Small intestine (tissue), 7 donors: ENCODE measurements around the gene ODR4. TPM values are rescaled to one million over a fixed set of nuclear protein-coding genes. Genes with fewer than 3 reads are reported as not detected.
"Not testable (repeated sequence)": the region's sequence is repeated elsewhere in the genome, so short reads cannot be mapped to it uniquely, and the experiment has no call there.

Experiments
- DNase-seq, 2 donors: peaks; one replicate each; pipeline versions ENCODE4 v3.0.0 to v3.0.0-alpha.2; 2013
- FAIRE-seq: peaks from 2 replicates; lab custom pipeline; 2012; peaks lifted over from hg19 to GRCh38; lab: Jason Lieb, UNC
- H3K27ac ChIP-seq, 3 donors: one replicate each; pipeline ENCODE4 v1.5.1; 2013; ENCODE audit warnings: low read length in 2 of 3, mild to moderate bottlenecking in 2 of 3, control low read depth in 1 of 3, inconsistent platforms in 1 of 3, low read depth in 1 of 3, moderate library complexity in 1 of 3
- H3K27me3 ChIP-seq, 3 donors: one replicate each; pipeline ENCODE4 v1.6.1; 2013; ENCODE audit warnings: low read length in 3 of 3, inconsistent platforms in 1 of 3; ENCODE audit not compliant: control insufficient read depth in 3 of 3, insufficient read depth in 3 of 3
- H3K36me3 ChIP-seq, 3 donors: one replicate each; pipeline ENCODE4 v1.6.1; 2013; ENCODE audit warnings: low read length in 3 of 3, inconsistent platforms in 1 of 3, low read depth in 1 of 3, mild to moderate bottlenecking in 1 of 3, moderate library complexity in 1 of 3; ENCODE audit not compliant: control insufficient read depth in 3 of 3, insufficient read depth in 2 of 3
- H3K4me1 ChIP-seq, 3 donors: one replicate each; pipeline ENCODE4 v1.6.1; 2013; ENCODE audit warnings: low read length in 2 of 3, inconsistent platforms in 1 of 3, low read depth in 1 of 3, mild to moderate bottlenecking in 1 of 3, moderate library complexity in 1 of 3; ENCODE audit not compliant: control insufficient read depth in 3 of 3, insufficient read depth in 2 of 3
- H3K4me3 ChIP-seq, 3 donors: one replicate each; pipeline ENCODE4 v1.5.1; 2013; ENCODE audit warnings: low read length in 3 of 3, control low read depth in 1 of 3, inconsistent platforms in 1 of 3, low read depth in 1 of 3, mild to moderate bottlenecking in 1 of 3, moderate library complexity in 1 of 3
- H3K9me3 ChIP-seq, 2 donors: one replicate each; pipeline ENCODE4 v1.6.1; 2013; ENCODE audit warnings: low read depth in 1 of 2, low read length in 1 of 2; ENCODE audit not compliant: control insufficient read depth in 2 of 2, insufficient read depth in 1 of 2
- WGBS, 3 donors: extraction: QIAGEN DNeasy Blood & Tissue Kit; methylation state at CpG; one replicate each; pipeline ENCODE4 v1.1.7; 2013; 5-methylcytosine and 5-hydroxymethylcytosine counted together
- polyA plus RNA-seq, 4 donors: library from polyadenylated mRNA; stranded (reverse) in 3 of 4; unstranded in 1 of 4; fragments of 200-250 nt in 3 of 4; fragments of 120-200 nt in 1 of 4; gene quantifications; one replicate each; pipeline versions ENCODE4 v1.2.1 to v1.2.3, GENCODE V29; 2013
- donor health status: healthy with polysubstance abuse.
- donor health status: control.
- donor health status: control.
- donor health status: Bipolar disorder and iron deficiency.
- donor health status: healthy.

Gene ODR4
- polyA plus RNA-seq, 4 donors: 6.5 to 25.3 (median 12.0) TPM

GRCh38 chr1:186374303-186375151, 1.1 kb upstream of the ODR4 start:
- peak overlapping the region; percentile 95 to 99 (median 99) for H3K27ac ChIP-seq
- H3K27me3 ChIP-seq: no peaks in the 10 kb centered on the region
- peaks cover 2 to 4% (median 3%) of the 10 kb centered on the region in 3 donors for H3K4me1 ChIP-seq
- DNase-seq (peak; percentile 48 to 51), FAIRE-seq (no peak)
- H3K36me3 ChIP-seq: peaks cover 0 to 6% (median under 1%) of the 10 kb centered on the region in 3 donors
- no peaks in the 10 kb centered on the region for H3K9me3 ChIP-seq
- WGBS, 3 donors: 0% methylated on average over 37 of the region's 37 CpGs
- peak overlapping the region; percentile 73 to 80 (median 74) for H3K4me3 ChIP-seq

- WGBS, 3 donors: 0% methylated on average over 12 of the region's 12 CpGs
These were observed 286 bp downstream of the ODR4 start for GRCh38 chr1:186375929-186376319.

GRCh38 chr1:186386725-186387383, 11.2 kb downstream of the ODR4 start:
- Histone ChIP-seq H3K27ac (no peak overlapping the region), H3K4me1 (no peaks in the 10 kb centered on the region), H3K4me3 (no peak overlapping the region), H3K9me3 (no peaks in the 10 kb centered on the region), H3K27me3 (no peaks in the 10 kb centered on the region), H3K36me3 (peaks cover 0 to 18% (median 6%) of the 10 kb centered on the region in 3 donors)
- no peak for DNase-seq
- WGBS, 3 donors: 93 to 98% (median 97%) methylated on average over 3 of the region's 3 CpGs
- FAIRE-seq: no peak

More at GRCh38 chr1:186375929-186376319, 286 bp downstream of the ODR4 start:
- H3K4me3 ChIP-seq: peak overlapping the region; percentile 53 to 80 (median 74)
- no peak for FAIRE-seq
- H3K36me3 ChIP-seq: peaks cover 0 to 6% (median 2%) of the 10 kb centered on the region in 3 donors
- H3K27ac ChIP-seq: peak overlapping the region; percentile 95 to 99 (median 99)
- no peak for DNase-seq
- no peaks in the 10 kb centered on the region for H3K27me3 ChIP-seq
- no peaks in the 10 kb centered on the region for H3K9me3 ChIP-seq
- H3K4me1 ChIP-seq: peaks cover 2 to 4% (median 3%) of the 10 kb centered on the region in 3 donors

- FAIRE-seq: peak; percentile 77
- H3K27ac ChIP-seq: no peak overlapping the region
- H3K4me1 ChIP-seq: no peaks in the 10 kb centered on the region
- no peak for DNase-seq
- H3K36me3 ChIP-seq: peaks cover 0 to 16% (median 7%) of the 10 kb centered on the region in 3 donors
- no peaks in the 10 kb centered on the region for H3K9me3 ChIP-seq
- WGBS, 3 donors: 98 to 100% (median 100%) methylated on average over 1 of the region's 1 CpG
- no peaks in the 10 kb centered on the region for H3K27me3 ChIP-seq
- no peak overlapping the region for H3K4me3 ChIP-seq
These were observed 15.3 kb downstream of the ODR4 start for GRCh38 chr1:186390925-186391324.

GRCh38 chr1:186391841-186392240, 16.2 kb downstream of the ODR4 start:
- Histone ChIP-seq H3K27ac (no peak overlapping the region), H3K36me3 (peaks cover 0 to 20% (median 8%) of the 10 kb centered on the region in 3 donors)
- WGBS, 3 donors: 87 to 95% (median 94%) methylated on average over 4 of the region's 4 CpGs

GRCh38 chr1:186392711-186393110, 17.1 kb downstream of the ODR4 start:
- peaks cover 0 to 20% (median 9%) of the 10 kb centered on the region in 3 donors for H3K36me3 ChIP-seq
- DNase-seq, FAIRE-seq, H3K27me3 ChIP-seq, H3K9me3 ChIP-seq, H3K4me3 ChIP-seq, H3K27ac ChIP-seq, H3K4me1 ChIP-seq: not testable (repeated sequence)
- 89 to 94% (median 93%) methylated on average over 6 of the region's 6 CpGs for WGBS, 3 donors

More at GRCh38 chr1:186391841-186392240, 16.2 kb downstream of the ODR4 start:
- H3K4me1 ChIP-seq: no peaks in the 10 kb centered on the region
- FAIRE-seq: no peak
- DNase-seq: no peak
- no peaks in the 10 kb centered on the region for H3K27me3 ChIP-seq
- H3K4me3 ChIP-seq: no peak overlapping the region
- H3K9me3 ChIP-seq: no peaks in the 10 kb centered on the region

GRCh38 chr1:186401446-186401845, 25.8 kb downstream of the ODR4 start:
- H3K4me3 ChIP-seq, DNase-seq, H3K4me1 ChIP-seq, H3K9me3 ChIP-seq, FAIRE-seq, H3K27me3 ChIP-seq, H3K27ac ChIP-seq: not testable (repeated sequence)
- 96 to 98% (median 96%) methylated on average over 2 of the region's 2 CpGs for WGBS, 3 donors
- peaks cover 2 to 12% (median 7%) of the 10 kb centered on the region in 3 donors for H3K36me3 ChIP-seq

- no peaks in the 10 kb centered on the region for H3K4me1 ChIP-seq
- FAIRE-seq (no peak), DNase-seq (no peak)
- H3K27ac ChIP-seq: no peak overlapping the region
- H3K4me3 ChIP-seq: no peak overlapping the region
- no peaks in the 10 kb centered on the region for H3K27me3 ChIP-seq
- H3K9me3 ChIP-seq: no peaks in the 10 kb centered on the region
- peaks cover 2 to 12% (median 5%) of the 10 kb centered on the region in 3 donors for H3K36me3 ChIP-seq
These were observed 28.0 kb downstream of the ODR4 start for GRCh38 chr1:186403632-186404031.
